GM19239 (cell line): ENCODE measurements around the gene COA3.

Experiments
- DNase-seq: peaks from one replicate; pipeline ENCODE4 v3.0.0; 2011; ENCODE audit warnings: low spot score; ENCODE audit not compliant: insufficient read length
- FAIRE-seq: peaks from 2 replicates; lab custom pipeline; 2011; peaks lifted over from hg19 to GRCh38; lab: Jason Lieb, UNC

The COA3 gene

GRCh38 chr17:42798383-42799380, at the start of gene COA3, which contains the start of gene CNTD1:
COA3 (minus strand) TSS chr17:42798704; CDS start chr17:42798681, 23 bp downstream.
CNTD1 (plus strand) TSS chr17:42798861; CDS start chr17:42799068, 207 bp downstream.
- FAIRE-seq = peak; percentile 88

GRCh38 chr17:42848093-42848492, 49.6 kb upstream of the COA3 start:
- FAIRE-seq = no peak
- DNase-seq = no peak

More at GRCh38 chr17:42798383-42799380, at the start of gene COA3, which contains the start of gene CNTD1:
- DNase-seq = peak; percentile 94

GRCh38 chr17:42846594-42847280, 48.2 kb upstream of the COA3 start:
- no peak for DNase-seq

GRCh38 chr17:42845918-42846593, 47.6 kb upstream of the COA3 start:
- no peak for DNase-seq
- FAIRE-seq = no peak

More at GRCh38 chr17:42846594-42847280, 48.2 kb upstream of the COA3 start:
- FAIRE-seq = no peak

GRCh38 chr17:42845556-42845917, 47.0 kb upstream of the COA3 start:
- DNase-seq = no peak
- FAIRE-seq = no peak

GRCh38 chr17:42844761-42845555, 46.5 kb upstream of the COA3 start:
- DNase-seq = no peak
- FAIRE-seq = no peak

- no peak for FAIRE-seq
Measured at GRCh38 chr17:42844271-42844670, 45.8 kb upstream of the COA3 start, which contains the start of gene AOC2. AOC2 (plus strand) TSS chr17:42844580; CDS start chr17:42844627, 47 bp downstream.

GRCh38 chr17:42843358-42843934, 44.9 kb upstream of the COA3 start:
- DNase-seq (no peak), FAIRE-seq (peak; percentile 28)

More at GRCh38 chr17:42844271-42844670, 45.8 kb upstream of the COA3 start, which contains the start of gene AOC2:
- no peak for DNase-seq

GRCh38 chr17:42841975-42842685, 43.6 kb upstream of the COA3 start:
- no peak for FAIRE-seq
- no peak for DNase-seq

GRCh38 chr17:42835732-42836131, 37.2 kb upstream of the COA3 start:
- DNase-seq (no peak), FAIRE-seq (no peak)

- DNase-seq (no peak), FAIRE-seq (no peak)
Measured at GRCh38 chr17:42833767-42834422, 35.4 kb upstream of the COA3 start.

- DNase-seq (peak; percentile 91), FAIRE-seq (peak; percentile 89)
Measured at GRCh38 chr17:42832934-42833766, 34.6 kb upstream of the COA3 start, which contains the start of gene PSME3. PSME3 (plus strand) TSS chr17:42833397; CDS start chr17:42833632, 235 bp downstream.

- no peak for DNase-seq
- no peak for FAIRE-seq
Measured at GRCh38 chr17:42832213-42832933, 33.9 kb upstream of the COA3 start.

- no peak for FAIRE-seq
Measured at GRCh38 chr17:42830971-42831370, 32.5 kb upstream of the COA3 start.

GRCh38 chr17:42827472-42827871, 29.0 kb upstream of the COA3 start:
- FAIRE-seq = no peak

More at GRCh38 chr17:42830971-42831370, 32.5 kb upstream of the COA3 start:
- no peak for DNase-seq

GRCh38 chr17:42821176-42821575, 22.7 kb upstream of the COA3 start:
- FAIRE-seq = no peak
- no peak for DNase-seq

More at GRCh38 chr17:42827472-42827871, 29.0 kb upstream of the COA3 start:
- no peak for DNase-seq
